K562 (cell line): ENCODE measurements around the gene TNF. TPM values are rescaled to one million over a fixed set of nuclear protein-coding genes. Genes with fewer than 3 reads are reported as not detected.

Source experiments
- CREB1 ChIP-seq, 2 experiments: sonication (generic) in 1 of 2; formaldehyde crosslinking in 1 of 2; IDR thresholded peaks; 2 replicates each; pipeline versions ENCODE4 v1.6.1 to v1.8.0; 2012 to 2022; ENCODE audit warnings: inconsistent platforms in 1 of 2, mild to moderate bottlenecking in 1 of 2, missing genetic modification reagents in 1 of 2, moderate library complexity in 1 of 2
- HMGN3 ChIP-seq: IDR thresholded peaks from 2 replicates; pipeline ENCODE4 v1.6.1; 2011; ENCODE audit warnings: borderline replicate concordance, low read depth, mild to moderate bottlenecking, mixed read lengths, low read length; ENCODE audit not compliant: insufficient read length; ENCODE audit errors: extremely low read depth
- KLF13 ChIP-seq: fragments of 450-650 bp; IDR thresholded peaks from 2 replicates; pipeline ENCODE4 v1.6.1; 2016; ENCODE audit warnings: missing genetic modification characterization, low read depth, mild to moderate bottlenecking, missing compliant biosample characterization, moderate library complexity, borderline replicate concordance
- NONO ChIP-seq, 2 experiments: fragments of 200-400 bp in 1 of 2; fragments of 450-650 bp in 1 of 2; formaldehyde crosslinking in 1 of 2; IDR thresholded peaks; 2 replicates each; pipeline ENCODE4 v1.6.1; 2017; ENCODE audit warnings: low read depth in 2 of 2, mild to moderate bottlenecking in 2 of 2, moderate library complexity in 2 of 2, low read length in 1 of 2
- SAFB ChIP-seq: fragments of 200-400 bp; formaldehyde crosslinking; IDR thresholded peaks from 2 replicates; pipeline ENCODE4 v1.6.1; 2017; ENCODE audit warnings: low read depth, low read length, borderline replicate concordance
- SMARCE1 ChIP-seq: fragments of 450-650 bp; IDR thresholded peaks from 2 replicates; pipeline ENCODE4 v1.7.1; 2016; ENCODE audit warnings: mild to moderate bottlenecking
- SMC3 ChIP-seq: conservative IDR thresholded peaks from 2 replicates; pipeline ENCODE4 v1.6.1; 2011; ENCODE audit warnings: low read depth, low read length, improper control_type of control experiment; ENCODE audit not compliant: insufficient read depth
- ZC3H8 ChIP-seq: fragments of 450-650 bp; IDR thresholded peaks from 2 replicates; pipeline ENCODE4 v1.6.1; 2017
- ZNF124 ChIP-seq: sonication (generic); formaldehyde crosslinking; IDR thresholded peaks from 2 replicates; pipeline ENCODE4 v1.8.1; 2022; ENCODE audit warnings: missing genetic modification reagents
- polyA plus RNA-seq, 8 experiments: library from polyadenylated mRNA; depleted of rRNA in 4 of 8; stranded (reverse) in 5 of 8; unstranded in 3 of 8; fragments of >200 nt; fragmentation: Nextera tagmentation in 2 of 8; fragmentation: Illumina TruSeq in 1 of 8; extraction: Ambion mirVana in 2 of 8; extraction: Trizol in 1 of 8; gene quantifications; 2 replicates each; pipeline versions ENCODE4 v1.2.1 to v1.2.3, GENCODE V29; 2011 to 2014; ENCODE audit warnings: inconsistent platforms in 1 of 8, missing spikeins in 1 of 8
- total RNA-seq, 7 experiments: library from RNA; depleted of rRNA in 6 of 7; stranded (reverse); fragments of >200 nt in 6 of 7; fragmentation: Illumina TruSeq in 2 of 7; extraction: Trizol in 2 of 7; gene quantifications; 2 replicates each; pipeline versions ENCODE4 v1.2.1 to v1.2.3, GENCODE V29; 2011 to 2021; ENCODE audit warnings: low replicate concordance in 1 of 7
- TF ChIP-seq, protein P1 (sequence below): fragments of 250-450 bp; sonication (Bioruptor Pico); IDR thresholded peaks from 2 replicates; pipeline ENCODE4 v1.8.0; 2021; ENCODE audit warnings: moderate library complexity, mild to moderate bottlenecking, inconsistent platforms
- TF ChIP-seq, protein P2 (sequence below), 2 experiments: fragments of 200-800 bp in 1 of 2; sonication (Bioruptor generic) in 1 of 2; sonication (generic) in 1 of 2; formaldehyde crosslinking in 1 of 2; IDR thresholded peaks in 1 of 2; conservative IDR thresholded peaks in 1 of 2; 2 replicates each; pipeline versions ENCODE4 v1.5.0 to v1.6.1; 2016 to 2020; ENCODE audit warnings: missing compliant biosample characterization in 1 of 2, missing genetic modification characterization in 1 of 2, missing genetic modification reagents in 1 of 2
- TF ChIP-seq, protein P3 (sequence below): fragments of 250-450 bp; sonication (Bioruptor Pico); IDR thresholded peaks from 2 replicates; pipeline ENCODE4 v1.5.0; 2021; ENCODE audit warnings: mild to moderate bottlenecking, borderline replicate concordance
- TF ChIP-seq, protein P4 (sequence below): fragments of 450-650 bp; formaldehyde crosslinking; IDR thresholded peaks from 2 replicates; pipeline ENCODE4 v1.4.0; 2020; ENCODE audit warnings: mild to moderate bottlenecking, moderate library complexity
- TF ChIP-seq, protein P5 (sequence below): sonication (generic); formaldehyde crosslinking; IDR thresholded peaks from 2 replicates; pipeline ENCODE4 v1.8.1; 2023; ENCODE audit warnings: missing genetic modification reagents, mild to moderate bottlenecking, borderline replicate concordance

TNF gene
- total and polyA plus RNA-seq, 9 of the 15 experiments (the other 6 are each of a cell fraction or from before 2014, with no cell fraction given), result 0.08 to 0.40 TPM; not detected in 7

DNA sequence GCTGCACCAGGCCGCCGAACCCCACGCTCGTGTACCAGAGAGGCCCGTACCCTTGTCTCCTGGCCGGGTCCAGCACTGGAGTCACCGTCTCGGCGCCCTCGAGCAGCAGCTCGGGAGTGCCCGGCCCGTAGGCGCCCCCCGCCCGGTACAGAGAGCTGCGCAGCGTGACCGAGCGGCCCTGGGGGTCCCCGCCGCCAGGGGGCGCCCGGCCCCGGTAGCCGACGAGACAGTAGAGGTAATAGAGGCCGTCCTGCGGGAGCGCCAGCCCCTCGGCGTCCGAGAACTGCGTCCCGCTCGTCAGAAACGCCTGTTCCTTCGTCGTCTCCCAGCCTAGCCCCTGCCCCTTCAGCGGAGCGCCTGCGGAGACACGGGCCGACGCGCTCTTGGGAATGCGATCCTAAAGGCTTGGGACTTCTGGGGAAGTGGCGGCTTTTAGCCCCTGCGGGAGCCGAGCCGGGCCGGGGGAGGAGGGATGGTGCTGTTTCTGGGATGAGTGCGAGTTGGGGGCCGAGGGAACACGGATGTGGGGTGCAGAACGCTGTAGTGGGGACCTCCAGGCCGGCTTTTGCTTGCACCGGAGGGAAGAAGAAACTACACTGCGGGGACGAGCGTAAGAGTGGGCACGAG lies 5.6 kb downstream of the TNF start (continued):
- TF ChIP-seq, protein P1, sequence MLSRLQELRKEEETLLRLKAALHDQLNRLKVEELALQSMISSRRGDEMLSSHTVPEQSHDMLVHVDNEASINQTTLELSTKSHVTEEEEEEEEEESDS, result no peak
- TF ChIP-seq CREB1 (IDR thresholded peaks at IDR 0.05), result peak; percentile 74
- peak; percentile 89 for TF ChIP-seq CREB1 (CRISPR knock-in tag; IDR thresholded peaks at IDR 0.05)
- TF ChIP-seq, protein P2, sequence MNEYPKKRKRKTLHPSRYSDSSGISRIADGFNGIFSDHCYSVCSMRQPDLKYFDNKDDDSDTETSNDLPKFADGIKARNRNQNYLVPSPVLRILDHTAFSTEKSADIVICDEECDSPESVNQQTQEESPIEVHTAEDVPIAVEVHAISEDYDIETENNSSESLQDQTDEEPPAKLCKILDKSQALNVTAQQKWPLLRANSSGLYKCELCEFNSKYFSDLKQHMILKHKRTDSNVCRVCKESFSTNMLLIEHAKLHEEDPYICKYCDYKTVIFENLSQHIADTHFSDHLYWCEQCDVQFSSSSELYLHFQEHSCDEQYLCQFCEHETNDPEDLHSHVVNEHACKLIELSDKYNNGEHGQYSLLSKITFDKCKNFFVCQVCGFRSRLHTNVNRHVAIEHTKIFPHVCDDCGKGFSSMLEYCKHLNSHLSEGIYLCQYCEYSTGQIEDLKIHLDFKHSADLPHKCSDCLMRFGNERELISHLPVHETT (CRISPR knock-in tag; conservative IDR thresholded peaks at IDR 0.05 in 1 of 2, IDR thresholded peaks at IDR 0.05 in 1 of 2), result peak in 1 of 2 experiments; percentile 73; a peak in 2 of 4 replicates
- TF ChIP-seq ZNF124 (CRISPR knock-in tag), result no peak
- TF ChIP-seq, protein P3, sequence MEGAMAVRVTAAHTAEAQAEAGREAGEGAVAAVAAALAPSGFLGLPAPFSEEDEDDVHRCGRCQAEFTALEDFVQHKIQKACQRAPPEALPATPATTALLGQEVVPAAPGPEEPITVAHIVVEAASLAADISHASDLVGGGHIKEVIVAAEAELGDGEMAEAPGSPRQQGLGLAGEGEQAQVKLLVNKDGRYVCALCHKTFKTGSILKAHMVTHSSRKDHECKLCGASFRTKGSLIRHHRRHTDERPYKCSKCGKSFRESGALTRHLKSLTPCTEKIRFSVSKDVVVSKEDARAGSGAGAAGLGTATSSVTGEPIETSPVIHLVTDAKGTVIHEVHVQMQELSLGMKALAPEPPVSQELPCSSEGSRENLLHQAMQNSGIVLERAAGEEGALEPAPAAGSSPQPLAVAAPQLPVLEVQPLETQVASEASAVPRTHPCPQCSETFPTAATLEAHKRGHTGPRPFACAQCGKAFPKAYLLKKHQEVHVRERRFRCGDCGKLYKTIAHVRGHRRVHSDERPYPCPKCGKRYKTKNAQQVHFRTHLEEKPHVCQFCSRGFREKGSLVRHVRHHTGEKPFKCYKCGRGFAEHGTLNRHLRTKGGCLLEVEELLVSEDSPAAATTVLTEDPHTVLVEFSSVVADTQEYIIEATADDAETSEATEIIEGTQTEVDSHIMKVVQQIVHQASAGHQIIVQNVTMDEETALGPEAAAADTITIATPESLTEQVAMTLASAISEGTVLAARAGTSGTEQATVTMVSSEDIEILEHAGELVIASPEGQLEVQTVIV (CRISPR knock-in tag), result no peak
- TF ChIP-seq SAFB, result peak; percentile 94
- peak; percentile 33 for TF ChIP-seq SMARCE1
- TF ChIP-seq KLF13, result no peak
- peak; percentile 83 for TF ChIP-seq SMC3
- TF ChIP-seq HMGN3, result peak; percentile 91
- peak in 1 of 2 experiments; percentile 62; a peak in 1 of 4 replicates for TF ChIP-seq NONO (IDR thresholded peaks at IDR 0.05; ENCODE audit: low read depth in 2 of 2, low read length in 1 of 2)
- TF ChIP-seq, protein P4, sequence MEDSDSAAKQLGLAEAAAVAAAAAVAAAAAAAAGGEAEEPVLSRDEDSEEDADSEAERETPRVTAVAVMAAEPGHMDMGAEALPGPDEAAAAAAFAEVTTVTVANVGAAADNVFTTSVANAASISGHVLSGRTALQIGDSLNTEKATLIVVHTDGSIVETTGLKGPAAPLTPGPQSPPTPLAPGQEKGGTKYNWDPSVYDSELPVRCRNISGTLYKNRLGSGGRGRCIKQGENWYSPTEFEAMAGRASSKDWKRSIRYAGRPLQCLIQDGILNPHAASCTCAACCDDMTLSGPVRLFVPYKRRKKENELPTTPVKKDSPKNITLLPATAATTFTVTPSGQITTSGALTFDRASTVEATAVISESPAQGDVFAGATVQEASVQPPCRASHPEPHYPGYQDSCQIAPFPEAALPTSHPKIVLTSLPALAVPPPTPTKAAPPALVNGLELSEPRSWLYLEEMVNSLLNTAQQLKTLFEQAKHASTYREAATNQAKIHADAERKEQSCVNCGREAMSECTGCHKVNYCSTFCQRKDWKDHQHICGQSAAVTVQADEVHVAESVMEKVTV (CRISPR knock-in tag), result peak; percentile 77
- TF ChIP-seq, protein P5, sequence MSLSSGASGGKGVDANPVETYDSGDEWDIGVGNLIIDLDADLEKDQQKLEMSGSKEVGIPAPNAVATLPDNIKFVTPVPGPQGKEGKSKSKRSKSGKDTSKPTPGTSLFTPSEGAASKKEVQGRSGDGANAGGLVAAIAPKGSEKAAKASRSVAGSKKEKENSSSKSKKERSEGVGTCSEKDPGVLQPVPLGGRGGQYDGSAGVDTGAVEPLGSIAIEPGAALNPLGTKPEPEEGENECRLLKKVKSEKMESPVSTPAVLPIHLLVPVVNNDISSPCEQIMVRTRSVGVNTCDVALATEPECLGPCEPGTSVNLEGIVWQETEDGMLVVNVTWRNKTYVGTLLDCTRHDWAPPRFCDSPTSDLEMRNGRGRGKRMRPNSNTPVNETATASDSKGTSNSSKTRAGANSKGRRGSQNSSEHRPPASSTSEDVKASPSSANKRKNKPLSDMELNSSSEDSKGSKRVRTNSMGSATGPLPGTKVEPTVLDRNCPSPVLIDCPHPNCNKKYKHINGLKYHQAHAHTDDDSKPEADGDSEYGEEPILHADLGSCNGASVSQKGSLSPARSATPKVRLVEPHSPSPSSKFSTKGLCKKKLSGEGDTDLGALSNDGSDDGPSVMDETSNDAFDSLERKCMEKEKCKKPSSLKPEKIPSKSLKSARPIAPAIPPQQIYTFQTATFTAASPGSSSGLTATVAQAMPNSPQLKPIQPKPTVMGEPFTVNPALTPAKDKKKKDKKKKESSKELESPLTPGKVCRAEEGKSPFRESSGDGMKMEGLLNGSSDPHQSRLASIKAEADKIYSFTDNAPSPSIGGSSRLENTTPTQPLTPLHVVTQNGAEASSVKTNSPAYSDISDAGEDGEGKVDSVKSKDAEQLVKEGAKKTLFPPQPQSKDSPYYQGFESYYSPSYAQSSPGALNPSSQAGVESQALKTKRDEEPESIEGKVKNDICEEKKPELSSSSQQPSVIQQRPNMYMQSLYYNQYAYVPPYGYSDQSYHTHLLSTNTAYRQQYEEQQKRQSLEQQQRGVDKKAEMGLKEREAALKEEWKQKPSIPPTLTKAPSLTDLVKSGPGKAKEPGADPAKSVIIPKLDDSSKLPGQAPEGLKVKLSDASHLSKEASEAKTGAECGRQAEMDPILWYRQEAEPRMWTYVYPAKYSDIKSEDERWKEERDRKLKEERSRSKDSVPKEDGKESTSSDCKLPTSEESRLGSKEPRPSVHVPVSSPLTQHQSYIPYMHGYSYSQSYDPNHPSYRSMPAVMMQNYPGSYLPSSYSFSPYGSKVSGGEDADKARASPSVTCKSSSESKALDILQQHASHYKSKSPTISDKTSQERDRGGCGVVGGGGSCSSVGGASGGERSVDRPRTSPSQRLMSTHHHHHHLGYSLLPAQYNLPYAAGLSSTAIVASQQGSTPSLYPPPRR (CRISPR knock-in tag), result peak; percentile 94; the same call in 1 of the 2 replicates
- TF ChIP-seq ZC3H8, result no peak
